H1 (cell line): ENCODE measurements around the gene HGD. TPM values are rescaled to one million over a fixed set of nuclear protein-coding genes. Genes with fewer than 3 reads are reported as not detected.

ENCODE experiments used
- CTCF ChIA-PET: fragments of 300-600 bp; sonication (Branson Sonifier 250); formaldehyde crosslinking; loops from one replicate; lab custom pipeline; 2021; ENCODE audit not compliant: partially characterized antibody; lab: Charles Lee
- POLR2A ChIA-PET: fragments of 300-600 bp; sonication (Branson Sonifier 250); formaldehyde crosslinking; loops from one replicate; lab custom pipeline; 2021; ENCODE audit warnings: inconsistent platforms; ENCODE audit not compliant: partially characterized antibody; lab: Charles Lee
- DNase-seq, 2 experiments: peaks; one replicate each; pipeline versions ENCODE4 v3.0.0 to v3.0.0-alpha.2; 2010 to 2022; ENCODE audit warnings: low spot score in 2 of 2, low read depth in 1 of 2, mixed read lengths in 1 of 2
- FAIRE-seq: peaks from 2 replicates; lab custom pipeline; 2011; peaks lifted over from hg19 to GRCh38; lab: Jason Lieb, UNC
- H2AFZ ChIP-seq: 2 replicates; pipeline ENCODE4 v1.8.1; 2012; ENCODE audit warnings: low read length, inconsistent platforms
- H2AK5ac ChIP-seq: 2 replicates; pipeline ENCODE4 v1.6.1; 2013; ENCODE audit warnings: low read depth, low read length
- H2BK120ac ChIP-seq: replicated peaks from 2 replicates; pipeline ENCODE3; 2013; ENCODE audit warnings: low read depth, low read length, inconsistent platforms
- H2BK12ac ChIP-seq: 2 replicates; pipeline ENCODE4 v1.6.1; 2013; ENCODE audit warnings: low read depth, low read length
- H2BK15ac ChIP-seq: 2 replicates; pipeline ENCODE4 v1.6.1; 2013; ENCODE audit warnings: low read length
- H2BK20ac ChIP-seq: 2 replicates; pipeline ENCODE4 v1.6.1; 2013; ENCODE audit warnings: low read length
- H2BK5ac ChIP-seq: 2 replicates; pipeline ENCODE4 v1.6.1; 2013; ENCODE audit warnings: low read depth, low read length
- H3K14ac ChIP-seq: 2 replicates; pipeline ENCODE4 v1.6.1; 2013; ENCODE audit warnings: inconsistent platforms; ENCODE audit not compliant: insufficient read length
- H3K18ac ChIP-seq: 2 replicates; pipeline ENCODE4 v1.6.1; 2013; ENCODE audit warnings: low read length; ENCODE audit errors: extremely low read depth
- H3K23ac ChIP-seq: 2 replicates; pipeline ENCODE4 v1.6.1; 2013; ENCODE audit warnings: inconsistent platforms; ENCODE audit not compliant: insufficient read length
- H3K23me2 ChIP-seq: 2 replicates; pipeline ENCODE4 v1.6.1; 2013; ENCODE audit warnings: low read depth, low read length
- H3K27ac ChIP-seq: 2 replicates; pipeline ENCODE4 v1.6.1; 2011; ENCODE audit warnings: low read depth, low read length, inconsistent platforms
- H3K27me3 ChIP-seq, 4 experiments: replicated peaks in 1 of 4; 1 replicate in 1 of 4; 2 replicates in 3 of 4; pipeline versions ENCODE4 v1.6.1 to v1.8.1; 2011 to 2013; ENCODE audit warnings: low read length in 3 of 4, mild to moderate bottlenecking in 3 of 4, inconsistent platforms in 2 of 4, mixed read lengths in 2 of 4, moderate library complexity in 1 of 4; ENCODE audit not compliant: control insufficient read depth in 3 of 4, insufficient read depth in 3 of 4; ENCODE audit errors: extremely low read depth in 1 of 4
- H3K36me3 ChIP-seq, 4 experiments: 2 replicates each; pipeline versions ENCODE4 v1.6.1 to v1.8.1; 2011 to 2013; ENCODE audit warnings: mild to moderate bottlenecking in 4 of 4, low read length in 3 of 4, moderate library complexity in 2 of 4, control low read depth in 1 of 4, inconsistent platforms in 1 of 4; ENCODE audit not compliant: insufficient read depth in 4 of 4, control insufficient read depth in 2 of 4
- H3K4ac ChIP-seq: replicated peaks from 2 replicates; pipeline ENCODE3; 2013; ENCODE audit warnings: low read length, low read depth, mixed read lengths, inconsistent platforms; ENCODE audit not compliant: insufficient read length
- H3K4me1 ChIP-seq, 4 experiments: replicated peaks in 1 of 4; 1 replicate in 1 of 4; 2 replicates in 3 of 4; pipeline versions ENCODE4 v1.6.1 to v1.8.1; 2011 to 2013; ENCODE audit warnings: low read length in 3 of 4, inconsistent platforms in 2 of 4, mixed read lengths in 1 of 4; ENCODE audit not compliant: insufficient read depth in 4 of 4, control insufficient read depth in 3 of 4
- H3K4me2 ChIP-seq, 2 experiments: 2 replicates each; pipeline versions ENCODE4 v1.6.1 to v1.8.1; 2011 to 2013; ENCODE audit warnings: low read depth in 2 of 2, low read length in 2 of 2, control low read depth in 1 of 2, inconsistent platforms in 1 of 2, mild to moderate bottlenecking in 1 of 2; ENCODE audit not compliant: insufficient read depth in 1 of 2
- H3K4me3 ChIP-seq, 4 experiments: fragments of 200-600, 300-600 bp in 1 of 4; sonication (generic), shearing (Covaris generic), sonication (Bioruptor Twin) in 1 of 4; 2 replicates each; pipeline versions ENCODE4 v1.5.1 to v1.8.1; 2011 to 2016; ENCODE audit warnings: low read length in 4 of 4, low read depth in 3 of 4, control low read depth in 2 of 4, inconsistent platforms in 2 of 4, mild to moderate bottlenecking in 2 of 4, mixed read lengths in 1 of 4, moderate library complexity in 1 of 4; ENCODE audit not compliant: insufficient read depth in 2 of 4; ENCODE audit errors: extremely low read depth in 1 of 4
- H3K56ac ChIP-seq: replicated peaks from 2 replicates; pipeline ENCODE3; 2013; ENCODE audit warnings: low read depth, mild to moderate bottlenecking, mixed read lengths, low read length, inconsistent platforms; ENCODE audit not compliant: insufficient read length
- H3K79me1 ChIP-seq: 2 replicates; pipeline ENCODE4 v1.6.1; 2013; ENCODE audit warnings: low read depth, low read length, control low read depth
- H3K79me2 ChIP-seq, 2 experiments: 2 replicates each; pipeline versions ENCODE4 v1.6.1 to v1.8.1; 2012 to 2013; ENCODE audit warnings: low read length in 2 of 2, mild to moderate bottlenecking in 2 of 2, inconsistent platforms in 1 of 2; ENCODE audit not compliant: insufficient read depth in 2 of 2, control insufficient read depth in 1 of 2
- H3K9ac ChIP-seq, 4 experiments: replicated peaks in 1 of 4; 1 replicate in 1 of 4; 2 replicates in 3 of 4; pipeline versions ENCODE4 v1.6.1 to v1.8.1; 2011 to 2013; ENCODE audit warnings: low read depth in 3 of 4, low read length in 3 of 4, control low read depth in 2 of 4, mild to moderate bottlenecking in 2 of 4, moderate library complexity in 2 of 4, inconsistent platforms in 1 of 4; ENCODE audit errors: extremely low read depth in 1 of 4
- H3K9me3 ChIP-seq, 2 experiments: 2 replicates each; pipeline versions ENCODE4 v1.6.1 to v1.8.1; 2012 to 2013; ENCODE audit warnings: mild to moderate bottlenecking in 2 of 2, moderate library complexity in 2 of 2, control low read depth in 1 of 2, inconsistent platforms in 1 of 2, low read depth in 1 of 2, low read length in 1 of 2, mixed read lengths in 1 of 2; ENCODE audit not compliant: insufficient read depth in 2 of 2
- H4K20me1 ChIP-seq, 2 experiments: replicated peaks in 1 of 2; 2 replicates each; pipeline versions ENCODE3 to v1.8.1; 2011 to 2013; ENCODE audit warnings: inconsistent platforms in 2 of 2, low read length in 2 of 2, mild to moderate bottlenecking in 1 of 2; ENCODE audit not compliant: insufficient read depth in 2 of 2, control insufficient read depth in 1 of 2
- H4K5ac ChIP-seq: 2 replicates; pipeline ENCODE4 v1.6.1; 2013; ENCODE audit warnings: low read length, low read depth, mixed read lengths, inconsistent platforms; ENCODE audit not compliant: insufficient read length
- H4K8ac ChIP-seq: 2 replicates; pipeline ENCODE4 v1.8.0; 2013; ENCODE audit warnings: mild to moderate bottlenecking, moderate library complexity, low read length, inconsistent platforms; ENCODE audit not compliant: insufficient read depth; ENCODE audit errors: extremely low read depth
- H4K91ac ChIP-seq: replicated peaks from 2 replicates; pipeline ENCODE3; 2013; ENCODE audit warnings: low read length, mixed read lengths, inconsistent platforms; ENCODE audit not compliant: insufficient read length
- BACH1 ChIP-seq: IDR thresholded peaks from 2 replicates; pipeline ENCODE4 v1.6.1; 2012; ENCODE audit warnings: low read length, improper control_type of control experiment
- E2F6 ChIP-seq: IDR thresholded peaks from 2 replicates; pipeline ENCODE4 v1.6.1; 2012; ENCODE audit warnings: inconsistent platforms
- HDAC2 ChIP-seq, 2 experiments: fragments of 300-600 bp in 1 of 2; sonication (generic) in 1 of 2; IDR thresholded peaks; 2 replicates each; pipeline ENCODE4 v1.6.1; 2011 to 2012; ENCODE audit warnings: low read depth in 2 of 2, low read length in 2 of 2, mild to moderate bottlenecking in 2 of 2, moderate library complexity in 2 of 2, borderline replicate concordance in 1 of 2, inconsistent platforms in 1 of 2
- HDAC6 ChIP-seq: IDR thresholded peaks from one replicate; pipeline ENCODE4 v1.7.1; 2012; ENCODE audit warnings: low read depth, mild to moderate bottlenecking, inconsistent platforms, low read length, moderate library complexity
- KDM4A ChIP-seq: IDR thresholded peaks from one replicate; pipeline ENCODE4 v1.7.1; 2012; ENCODE audit warnings: low read depth, mild to moderate bottlenecking, moderate library complexity, low read length, inconsistent platforms; ENCODE audit not compliant: severe bottlenecking
- MAFK ChIP-seq: IDR thresholded peaks from 2 replicates; pipeline ENCODE4 v1.6.1; 2012; ENCODE audit warnings: low read depth, mild to moderate bottlenecking, improper control_type of control experiment, low read length
- RFX5 ChIP-seq: IDR thresholded peaks from 2 replicates; pipeline ENCODE4 v1.6.1; 2011; ENCODE audit warnings: low read depth, low read length, improper control_type of control experiment, borderline replicate concordance
- SAP30 ChIP-seq: fragments of 300-600 bp; sonication (generic); IDR thresholded peaks from 2 replicates; pipeline ENCODE4 v1.7.1; 2012; ENCODE audit warnings: low read length, moderate library complexity, mild to moderate bottlenecking, inconsistent platforms; ENCODE audit not compliant: insufficient read depth, insufficient replicate concordance
- SRF ChIP-seq: IDR thresholded peaks from 2 replicates; pipeline ENCODE4 v1.6.1; 2011; ENCODE audit warnings: mild to moderate bottlenecking, low read depth, low read length, moderate library complexity
- WGBS, 2 experiments: shearing (Covaris generic) in 1 of 2; methylation state at CpG; one replicate each; pipeline versions ENCODE4 v1.1.6 to v1.1.7; 2013 to 2015; ENCODE audit warnings: low lambda C conversion rate in 2 of 2, mixed read lengths in 2 of 2, inconsistent platforms in 1 of 2, low coverage in 1 of 2, missing lambda C conversion rate in 1 of 2; ENCODE audit not compliant: insufficient replicate concordance in 2 of 2, insufficient coverage in 1 of 2, insufficient read length in 1 of 2; ENCODE audit errors: extremely low coverage in 1 of 2, missing lambda C conversion rate in 1 of 2; 5-methylcytosine and 5-hydroxymethylcytosine counted together
- polyA plus RNA-seq, 7 experiments: library from polyadenylated mRNA; depleted of rRNA in 3 of 7; stranded (reverse) in 5 of 7; unstranded in 2 of 7; fragments of >200 nt in 5 of 7; fragments of 200-250 nt in 2 of 7; gene quantifications; 1 replicate in 5 of 7; 2 replicates in 1 of 7; 4 replicates in 1 of 7; pipeline versions ENCODE4 v1.2.1 to v1.2.3, GENCODE V29; 2011 to 2013; ENCODE audit warnings: missing spikeins in 2 of 7, mixed read lengths in 2 of 7
- total RNA-seq: library from RNA; stranded (reverse); fragmentation: NEBNext Ultra II Directional; extraction: Animal tissue kit (Norgen Biotek cat#: 25700); gene quantifications from 2 replicates; pipeline ENCODE4 v1.2.1, GENCODE V29; 2021

The HGD gene
- total and polyA plus RNA-seq, 2 of the 8 experiments (the other 6 are each of a cell fraction or from before 2014, with no cell fraction given): 0.11 TPM; not detected in 1

- CTCF ChIA-PET: interaction anchor here (1.2 kb wide), 1 partner anchor 126 kb away, joined by 3 read pairs; no protein-coding TSS in a partner anchor
- H3K9ac ChIP-seq: no peak overlapping the region; a peak in 1 of 7 replicates
- no peak overlapping the region for H2AK5ac ChIP-seq
- no peak overlapping the region for H3K56ac ChIP-seq
- no peaks in the 10 kb centered on the region for H3K79me2 ChIP-seq
- no peaks in the 10 kb centered on the region for H3K79me1 ChIP-seq
- H3K4me3 ChIP-seq: no peak overlapping the region
- no peak overlapping the region for H4K91ac ChIP-seq
- H3K23me2 ChIP-seq: no peaks in the 10 kb centered on the region; the same call in 1 of the 2 replicates
- H3K27ac ChIP-seq: no peak overlapping the region; the same call in 1 of the 2 replicates
- no peak for DNase-seq
- no peak for TF ChIP-seq KDM4A
- peak; percentile 81 for TF ChIP-seq MAFK
- TF ChIP-seq SRF: 0 out of 2 replicates have a peak, but pooled peaks have one; percentile 10
- no peak for TF ChIP-seq HDAC2 (IDR thresholded peaks at IDR 0.05; ENCODE audit: borderline replicate concordance in 1 of 2, low read depth in 2 of 2, low read length in 2 of 2)
- no peak for TF ChIP-seq E2F6
- no peak for TF ChIP-seq RFX5
- peak; percentile 76; the same call in 1 of the 2 replicates for TF ChIP-seq BACH1
- no peak for TF ChIP-seq SAP30
- no peak for TF ChIP-seq HDAC6
- no peak overlapping the region for H3K14ac ChIP-seq
- peaks cover 2 to 7% (median 4%) of the 10 kb centered on the region in 4 experiments; a peak in 5 of 7 replicates for H3K4me1 ChIP-seq
- H2BK5ac ChIP-seq: no peak overlapping the region
- H2BK120ac ChIP-seq: no peak overlapping the region
- no peak overlapping the region for H2AFZ ChIP-seq
- H4K5ac ChIP-seq: no peak overlapping the region
- no peaks in the 10 kb centered on the region for H4K20me1 ChIP-seq
- no peak for FAIRE-seq
- no peak overlapping the region for H3K18ac ChIP-seq
- POLR2A ChIA-PET: interaction anchor here (0.6 to 1.3 kb wide), 3 partner anchors 11 to 129 kb away, joined by 3 to 5 read pairs (median 3); partner anchors contain the start of gene HGD
- no peak overlapping the region for H3K23ac ChIP-seq
- no peak overlapping the region for H3K4me2 ChIP-seq
- no peaks in the 10 kb centered on the region for H3K36me3 ChIP-seq
- H2BK20ac ChIP-seq: no peak overlapping the region
- WGBS, 2 experiments: 92% methylated on average over 1 of the region's 1 CpG; no CpG with 5 or more reads in 1 of the 2 experiments
- H3K9me3 ChIP-seq: no peaks in the 10 kb centered on the region
- H2BK15ac ChIP-seq: no peak overlapping the region
- H3K27me3 ChIP-seq: no peaks in the 10 kb centered on the region
- H3K4ac ChIP-seq: no peak overlapping the region
- no peak overlapping the region for H2BK12ac ChIP-seq
- H4K8ac ChIP-seq: no peak overlapping the region
Measured at GRCh38 chr3:120693439-120694171, 11.6 kb upstream of the HGD start.
